Astrocyte (in vitro differentiated cells and primary cell): Measurements from ENCODE around the gene SAMD14.

ENCODE experiments used
- CTCF ChIP-seq: IDR thresholded peaks from 2 replicates; pipeline ENCODE4 v1.5.1; 2011; ENCODE audit warnings: low read depth, mild to moderate bottlenecking, inconsistent platforms, low read length, moderate library complexity; ENCODE audit not compliant: insufficient read depth
- EZH2 ChIP-seq: IDR thresholded peaks from 2 replicates; pipeline ENCODE4 v1.6.1; 2012; ENCODE audit warnings: mild to moderate bottlenecking, low read length, inconsistent platforms; ENCODE audit not compliant: insufficient read depth

GRCh38 chr17:50127697-50128361 is 2.1 kb downstream of the SAMD14 start:
- TF ChIP-seq EZH2 (no peak), CTCF (no peak)
